ENCODE results near the gene TCF15. TPM values are rescaled to one million over a fixed set of nuclear protein-coding genes. Genes with fewer than 3 reads are reported as not detected.
"Not testable (repeated sequence)": the region's sequence is repeated elsewhere in the genome, so short reads cannot be mapped to it uniquely, and the experiment has no call there.

Gene TCF15
- total RNA-seq, 5 donors from 2014 or later (not counting 1 experiment from before 2014, with no cell fraction given), result not detected

DNA sequence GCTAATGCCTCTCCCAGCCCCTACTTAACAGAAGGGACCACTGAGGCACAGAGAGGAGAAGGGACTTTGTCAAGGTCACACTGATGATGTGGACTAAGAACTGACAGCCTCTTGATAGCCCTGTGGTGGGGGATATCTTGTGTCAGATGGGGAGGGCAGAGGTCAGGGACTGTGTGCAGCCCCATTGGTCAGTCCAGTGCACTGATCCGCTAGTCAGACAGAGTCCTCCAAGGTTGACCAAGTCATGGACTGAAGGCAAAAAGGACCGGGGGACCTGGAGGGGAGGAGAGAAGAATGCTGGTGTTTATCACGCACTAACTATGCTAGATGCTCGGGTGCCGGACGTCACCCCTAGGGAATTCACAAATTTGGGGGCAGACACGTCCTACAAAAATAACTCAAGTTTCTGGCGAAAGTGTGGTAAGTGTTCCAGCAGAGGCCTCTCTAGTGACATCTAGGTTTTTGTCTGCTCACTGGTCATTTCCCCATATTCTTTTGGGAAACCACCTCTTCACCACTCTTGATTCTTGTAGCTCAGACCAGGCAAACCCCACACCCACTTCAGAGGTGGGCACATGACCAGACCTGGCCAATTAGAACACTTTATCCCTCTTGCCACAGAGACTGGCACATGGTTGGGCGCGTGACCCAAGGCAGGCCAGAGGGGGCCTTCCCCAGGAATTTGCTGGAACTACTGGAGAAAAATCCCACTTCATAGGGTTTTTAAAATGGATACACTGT is 21.0 kb downstream of the TCF15 start:
- CTCF ChIA-PET, result no interaction called here

GRCh38 chr20:588476-588875 is 21.6 kb downstream of the TCF15 start:
- H3K36me3 Mint-ChIP-seq, result no peaks in the 10 kb centered on the region

More for the DNA sequence above, 21.0 kb downstream of the TCF15 start:
- 83% methylated on average over 7 of the region's 10 CpGs for WGBS (ENCODE audit: insufficient coverage)
- peaks cover 0 to 38% of the 10 kb centered on the region in 2 experiments for H3K27me3 ChIP-seq (replicated peaks in 1 of 2; ENCODE audit: control insufficient read depth in 2 of 2, extremely low read depth in 1 of 2, insufficient read depth in 2 of 2, low read length in 1 of 2)
- no peaks in the 10 kb centered on the region for H3K36me3 Mint-ChIP-seq
- no peak overlapping the region for H3K4me3 ChIP-seq (ENCODE audit: control insufficient read depth in 1 of 2, extremely low read depth in 1 of 2, low read length in 1 of 2)
- no peak overlapping the region for H3K27ac ChIP-seq (ENCODE audit: low read length)
- no peaks in the 10 kb centered on the region for H3K9me3 Mint-ChIP-seq
- DNase-seq (no peak), ATAC-seq (replicated peaks in 1 of 4) (no peak)
- no peaks in the 10 kb centered on the region for H3K4me1 Mint-ChIP-seq
- no peak overlapping the region for H3K4me3 Mint-ChIP-seq
- H3K27ac Mint-ChIP-seq, result no peak overlapping the region
- H3K4me1 ChIP-seq (ENCODE audit: control insufficient read depth in 1 of 2, extremely low read depth in 1 of 2, insufficient read depth in 2 of 2, low read length in 2 of 2), result no peaks in the 10 kb centered on the region
- POLR2A ChIA-PET, result no interaction called here
- H3K9me3 ChIP-seq, result no peaks in the 10 kb centered on the region
- no peaks in the 10 kb centered on the region for H3K36me3 ChIP-seq (ENCODE audit: control insufficient read depth in 2 of 2, extremely low read depth in 1 of 2, insufficient read depth in 1 of 2, low read length in 1 of 2)
- peaks cover 18 to 21% of the 10 kb centered on the region in 2 donors for H3K27me3 Mint-ChIP-seq

GRCh38 chr20:584971-585301 is 25.2 kb downstream of the TCF15 start:
- no peaks in the 10 kb centered on the region for H3K36me3 Mint-ChIP-seq
- H3K4me3 Mint-ChIP-seq, result no peak overlapping the region
- WGBS (ENCODE audit: insufficient coverage), result 93% methylated on average over 2 of the region's 7 CpGs
- H3K9me3 Mint-ChIP-seq, result no peaks in the 10 kb centered on the region
- ChIA-PET CTCF (no interaction called here), POLR2A (no interaction called here)
- Histone ChIP-seq H3K9me3 (no peaks in the 10 kb centered on the region), H3K27ac (ENCODE audit: low read length) (no peak overlapping the region), H3K27me3 (replicated peaks in 1 of 2; ENCODE audit: control insufficient read depth in 2 of 2, extremely low read depth in 1 of 2, insufficient read depth in 2 of 2, low read length in 1 of 2) (peaks cover 0 to 32% of the 10 kb centered on the region in 2 experiments), H3K4me1 (ENCODE audit: control insufficient read depth in 1 of 2, extremely low read depth in 1 of 2, insufficient read depth in 2 of 2, low read length in 2 of 2) (no peaks in the 10 kb centered on the region), H3K4me3 (ENCODE audit: control insufficient read depth in 1 of 2, extremely low read depth in 1 of 2, low read length in 1 of 2) (no peak overlapping the region), H3K36me3 (ENCODE audit: control insufficient read depth in 2 of 2, extremely low read depth in 1 of 2, insufficient read depth in 1 of 2, low read length in 1 of 2) (no peaks in the 10 kb centered on the region)
- ATAC-seq (replicated peaks in 1 of 4) (no peak), DNase-seq (no peak)
- H3K27ac Mint-ChIP-seq, result no peak overlapping the region
- H3K27me3 Mint-ChIP-seq, result peaks cover 7 to 11% of the 10 kb centered on the region in 2 donors
- no peaks in the 10 kb centered on the region for H3K4me1 Mint-ChIP-seq

More at GRCh38 chr20:588476-588875, 21.6 kb downstream of the TCF15 start:
- Mint-ChIP-seq H3K27me3 (peaks cover 18 to 21% of the 10 kb centered on the region in 2 donors), H3K4me3 (no peak overlapping the region), H3K27ac (no peak overlapping the region), H3K4me1 (no peaks in the 10 kb centered on the region), H3K9me3 (no peaks in the 10 kb centered on the region)
- CTCF ChIA-PET, result no interaction called here
- Histone ChIP-seq H3K27ac (ENCODE audit: low read length) (no peak overlapping the region), H3K27me3 (replicated peaks in 1 of 2; ENCODE audit: control insufficient read depth in 2 of 2, extremely low read depth in 1 of 2, insufficient read depth in 2 of 2, low read length in 1 of 2) (peaks cover 0 to 36% of the 10 kb centered on the region in 2 experiments), H3K36me3 (ENCODE audit: control insufficient read depth in 2 of 2, extremely low read depth in 1 of 2, insufficient read depth in 1 of 2, low read length in 1 of 2) (no peaks in the 10 kb centered on the region), H3K4me1 (ENCODE audit: control insufficient read depth in 1 of 2, extremely low read depth in 1 of 2, insufficient read depth in 2 of 2, low read length in 2 of 2) (no peaks in the 10 kb centered on the region), H3K9me3 (no peaks in the 10 kb centered on the region), H3K4me3 (ENCODE audit: control insufficient read depth in 1 of 2, extremely low read depth in 1 of 2, low read length in 1 of 2) (no peak overlapping the region)
- DNase-seq (no peak), ATAC-seq (replicated peaks in 1 of 4) (no peak)
- POLR2A ChIA-PET, result no interaction called here
- WGBS (ENCODE audit: insufficient coverage), result no CpG with 5 or more reads among the region's 3 CpGs

GRCh38 chr20:584161-584970 is 25.7 kb downstream of the TCF15 start:
- ATAC-seq (replicated peaks in 1 of 4), result no peak
- CTCF ChIA-PET, result no interaction called here
- no peaks in the 10 kb centered on the region for H3K9me3 Mint-ChIP-seq
- Histone ChIP-seq H3K4me1 (ENCODE audit: control insufficient read depth in 1 of 2, extremely low read depth in 1 of 2, insufficient read depth in 2 of 2, low read length in 2 of 2) (no peaks in the 10 kb centered on the region), H3K27ac (ENCODE audit: low read length) (no peak overlapping the region), H3K4me3 (ENCODE audit: control insufficient read depth in 1 of 2, extremely low read depth in 1 of 2, low read length in 1 of 2) (no peak overlapping the region), H3K27me3 (replicated peaks in 1 of 2; ENCODE audit: control insufficient read depth in 2 of 2, extremely low read depth in 1 of 2, insufficient read depth in 2 of 2, low read length in 1 of 2) (peaks cover 0 to 30% of the 10 kb centered on the region in 2 experiments), H3K36me3 (ENCODE audit: control insufficient read depth in 2 of 2, extremely low read depth in 1 of 2, insufficient read depth in 1 of 2, low read length in 1 of 2) (no peaks in the 10 kb centered on the region), H3K9me3 (no peaks in the 10 kb centered on the region)
- no peak overlapping the region for H3K4me3 Mint-ChIP-seq
- no peak overlapping the region for H3K27ac Mint-ChIP-seq
- H3K27me3 Mint-ChIP-seq, result peaks cover 7 to 11% of the 10 kb centered on the region in 2 donors
- no peak for DNase-seq
- POLR2A ChIA-PET, result no interaction called here
- H3K36me3 Mint-ChIP-seq, result no peaks in the 10 kb centered on the region
- no peaks in the 10 kb centered on the region for H3K4me1 Mint-ChIP-seq
- 50% methylated on average over 2 of the region's 8 CpGs for WGBS (ENCODE audit: insufficient coverage)

- no peaks in the 10 kb centered on the region for H3K36me3 Mint-ChIP-seq
- H3K27ac Mint-ChIP-seq, result no peak overlapping the region
- no peaks in the 10 kb centered on the region for H3K4me1 Mint-ChIP-seq
- DNase-seq, result no peak
- Histone ChIP-seq H3K36me3 (ENCODE audit: control insufficient read depth in 2 of 2, extremely low read depth in 1 of 2, insufficient read depth in 1 of 2, low read length in 1 of 2) (no peaks in the 10 kb centered on the region), H3K4me3 (ENCODE audit: control insufficient read depth in 1 of 2, extremely low read depth in 1 of 2, low read length in 1 of 2) (no peak overlapping the region), H3K27me3 (replicated peaks in 1 of 2; ENCODE audit: control insufficient read depth in 2 of 2, extremely low read depth in 1 of 2, insufficient read depth in 2 of 2, low read length in 1 of 2) (peaks cover 0 to 28% of the 10 kb centered on the region in 2 experiments), H3K27ac (ENCODE audit: low read length) (no peak overlapping the region), H3K9me3 (no peaks in the 10 kb centered on the region), H3K4me1 (ENCODE audit: control insufficient read depth in 1 of 2, extremely low read depth in 1 of 2, insufficient read depth in 2 of 2, low read length in 2 of 2) (no peaks in the 10 kb centered on the region)
- H3K27me3 Mint-ChIP-seq, result peaks cover 7 to 11% of the 10 kb centered on the region in 2 donors
- 40% methylated on average over 1 of the region's 5 CpGs for WGBS (ENCODE audit: insufficient coverage)
- CTCF ChIA-PET, result no interaction called here
- no peak for ATAC-seq (replicated peaks in 1 of 4)
- H3K4me3 Mint-ChIP-seq, result no peak overlapping the region
- no peaks in the 10 kb centered on the region for H3K9me3 Mint-ChIP-seq
- POLR2A ChIA-PET, result no interaction called here
Observed at GRCh38 chr20:582204-582603, 27.9 kb downstream of the TCF15 start.

DNA sequence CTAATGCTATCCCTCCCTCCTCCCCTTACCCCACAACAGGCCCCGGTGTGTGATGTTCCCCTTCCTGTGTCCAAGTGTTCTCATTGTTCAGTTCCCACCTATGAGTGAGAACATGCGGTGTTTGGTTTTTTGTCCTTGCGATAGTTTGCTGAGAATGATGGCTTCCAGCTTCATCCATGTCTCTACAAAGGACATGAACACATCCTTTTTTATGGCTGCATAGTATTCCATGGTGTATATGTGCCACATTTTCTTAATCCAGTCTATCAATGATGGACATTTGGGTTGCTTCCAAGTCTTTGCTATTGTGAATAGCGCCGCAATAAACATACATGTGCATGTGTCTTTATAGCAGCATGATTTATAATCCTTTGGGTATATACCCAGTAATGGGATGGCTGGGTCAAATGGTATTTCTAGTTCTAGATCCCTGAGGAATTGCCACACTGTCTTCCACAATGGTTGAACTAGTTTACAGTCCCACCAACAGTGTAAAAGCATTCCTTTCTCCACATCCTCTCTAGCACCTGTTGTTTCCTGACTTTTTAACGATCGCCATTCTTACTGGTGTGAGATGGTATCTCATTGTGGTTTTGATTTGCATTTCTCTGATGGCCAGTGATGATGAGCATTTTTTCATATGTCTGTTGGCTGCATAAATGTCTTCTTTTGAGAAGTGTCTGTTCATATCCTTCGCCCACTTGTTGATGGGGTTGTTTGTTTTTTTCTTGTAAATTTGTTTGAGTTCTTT is 31.0 kb downstream of the TCF15 start:
- H3K9me3 ChIP-seq; H3K4me1 ChIP-seq (ENCODE audit: control insufficient read depth in 1 of 2, extremely low read depth in 1 of 2, insufficient read depth in 2 of 2, low read length in 2 of 2); H3K36me3 Mint-ChIP-seq; POLR2A ChIA-PET; H3K4me3 ChIP-seq (ENCODE audit: control insufficient read depth in 1 of 2, extremely low read depth in 1 of 2, low read length in 1 of 2); H3K36me3 ChIP-seq (ENCODE audit: control insufficient read depth in 2 of 2, extremely low read depth in 1 of 2, insufficient read depth in 1 of 2, low read length in 1 of 2); ATAC-seq (replicated peaks in 1 of 4); H3K9me3 Mint-ChIP-seq; H3K4me1 Mint-ChIP-seq; CTCF ChIA-PET; H3K27ac Mint-ChIP-seq; H3K27ac ChIP-seq (ENCODE audit: low read length); DNase-seq; H3K4me3 Mint-ChIP-seq: not testable (repeated sequence)
- peaks cover 0 to 28% of the 10 kb centered on the region in 2 experiments for H3K27me3 ChIP-seq (replicated peaks in 1 of 2; ENCODE audit: control insufficient read depth in 2 of 2, extremely low read depth in 1 of 2, insufficient read depth in 2 of 2, low read length in 1 of 2)
- WGBS (ENCODE audit: insufficient coverage), result no CpG with 5 or more reads among the region's 8 CpGs
- peaks cover 9 to 16% of the 10 kb centered on the region in 2 donors for H3K27me3 Mint-ChIP-seq
